Heart left ventricle (tissue), 16 donors: ENCODE measurements around the gene ARHGEF7. TPM values are rescaled to one million over a fixed set of nuclear protein-coding genes. Genes with fewer than 3 reads are reported as not detected.
"Not testable (repeated sequence)": the region's sequence is repeated elsewhere in the genome, so short reads cannot be mapped to it uniquely, and the experiment has no call there.

Experiments
- ATAC-seq, 4 donors: fragments of 200-7000 bp; cut with Tn5 transposase; one replicate each; pipeline ENCODE4 v1.9.1; 2020 to 2022; ENCODE audit warnings: moderate library complexity in 4 of 4, mild to moderate bottlenecking in 3 of 4, moderate number of reproducible peaks in 1 of 4
- DNase-seq, 5 donors: peaks; one replicate each; pipeline ENCODE4 v3.0.0-alpha.2; 2020
- H3K27ac ChIP-seq, 12 donors: fragments of 200-600 bp; sonication (generic) in 4 of 12; one replicate each; pipeline versions ENCODE4 v1.5.0 to v1.8.0; 2016 to 2022; ENCODE audit warnings: mild to moderate bottlenecking in 2 of 12
- H3K27me3 ChIP-seq, 9 donors: fragments of 200-600 bp; sonication (generic) in 2 of 9; one replicate each; pipeline versions ENCODE4 v1.5.1 to v1.8.0; 2016 to 2022; ENCODE audit warnings: mild to moderate bottlenecking in 3 of 9
- H3K36me3 ChIP-seq, 9 donors: fragments of 200-600 bp; sonication (generic) in 2 of 9; one replicate each; pipeline versions ENCODE4 v1.5.0 to v1.8.0; 2018 to 2022; ENCODE audit warnings: mild to moderate bottlenecking in 2 of 9
- H3K4me1 ChIP-seq, 12 donors: fragments of 200-600 bp; sonication (generic) in 4 of 12; one replicate each; pipeline versions ENCODE4 v1.5.0 to v1.8.0; 2016 to 2022; ENCODE audit warnings: mild to moderate bottlenecking in 3 of 12
- H3K4me3 ChIP-seq, 12 donors: fragments of 200-600 bp; sonication (generic) in 4 of 12; one replicate each; pipeline versions ENCODE4 v1.5.0 to v1.8.0; 2017 to 2022; ENCODE audit warnings: mild to moderate bottlenecking in 9 of 12, moderate library complexity in 4 of 12
- H3K9me3 ChIP-seq, 12 donors: fragments of 200-600 bp; sonication (generic) in 4 of 12; one replicate each; pipeline versions ENCODE4 v1.5.0 to v1.8.0; 2016 to 2022; ENCODE audit warnings: mild to moderate bottlenecking in 1 of 12
- CTCF ChIP-seq, 12 donors: fragments of 200-600 bp; sonication (generic) in 4 of 12; IDR thresholded peaks; one replicate each; pipeline versions ENCODE4 v1.5.0 to v1.8.0; 2018 to 2022; ENCODE audit warnings: antibody characterized with exemption in 12 of 12, mild to moderate bottlenecking in 5 of 12
- POLR2A ChIP-seq, 2 donors: fragments of 450-650 bp; IDR thresholded peaks; one replicate each; pipeline ENCODE4 v1.6.1; 2017; ENCODE audit warnings: antibody characterized with exemption in 2 of 2, mild to moderate bottlenecking in 2 of 2, moderate library complexity in 2 of 2
- WGBS, 4 donors: extraction: QIAGEN DNeasy Blood & Tissue Kit in 2 of 4; methylation state at CpG; one replicate each; pipeline versions ENCODE4 v1.1.5 to v1.1.7; 2013 to 2018; 5-methylcytosine and 5-hydroxymethylcytosine counted together
- intact Hi-C, 10 donors: fragments of 100-400 bp; cut with DNase I; formaldehyde crosslinking; loops; one replicate each; pipeline versions ENCODE4 v1.11.1 to v1.14.2; 2022
- polyA plus RNA-seq, 2 donors: library from polyadenylated mRNA; stranded (reverse); fragments of 200-250 nt; gene quantifications; one replicate each; pipeline ENCODE4 v1.2.3, GENCODE V29; 2013
- total RNA-seq, 9 donors: library from RNA; depleted of rRNA in 2 of 9; stranded (reverse); fragments of >200 nt in 2 of 9; fragmentation: NEBNext Ultra II Directional in 3 of 9; extraction: Animal tissue kit (Norgen Biotek cat#: 25700) in 3 of 9; gene quantifications; one replicate each; pipeline versions ENCODE4 v1.1.0 to v1.2.4, GENCODE V29; 2016 to 2023
- donor health status: ischemic (EF 13 %, LVEDD 7.1; RV severe dilation, severe dysfunction).
- donor health status: healthy with polysubstance abuse.
- donor health status: DM: no; HTN: yes; CAD: no.
- donor health status: DM: no; HTN: no; CAD: no.
- donor health status: ischemic (EF 25% LVEDD 6.9; RV normal size, moderate dysfunction).
- donor health status: ischemic (EF 25% LVEDD 5.7; RV mildly dilated, moderate dysfunction).
- donor health status: healthy.
- donor health status: DM: yes; HTN: yes; CAD: no.
- donor health status: ischemic (EF 35%, LVEDD 5.7; RV mildly dilated, moderate dysfunction).
- donor health status: nonischemic (EF 11% LVEDD 7.7; RV severe dilation, severe dysfunction).
- donor health status: DM: yes; HTN: yes; CAD: no.
- donor health status: PGD.
- donor health status: ischemic (EF 29% LVEDD 5.4; RV normal size, mild dysfunction).
- donor health status: nonischemic (EF 23%, LVEDD 6.1; RV moderate dilation, normal function).

Gene ARHGEF7
- total and polyA plus RNA-seq, 11 donors = 16.6 to 60.9 (median 37.5) TPM

- peak overlapping the region in 7 of 12 donors; percentile 57 to 78 (median 66) for H3K4me3 ChIP-seq
- intact Hi-C loops = loop anchor here (5.0 to 10.0 kb wide), 8 partner anchors 44 to 394 kb away; no protein-coding TSS in a partner anchor
- no peak overlapping the region for H3K27ac ChIP-seq
- peaks cover 0 to 13% (median 0%) of the 10 kb centered on the region in 12 donors for H3K4me1 ChIP-seq
- TF ChIP-seq CTCF (IDR thresholded peaks at IDR 0.05) = peak in 2 of 12 donors; percentile 3 to 4
- no peak for TF ChIP-seq POLR2A (IDR thresholded peaks at IDR 0.05)
- H3K27me3 ChIP-seq = peaks cover 0 to 28% (median 0%) of the 10 kb centered on the region in 9 donors
- H3K36me3 ChIP-seq = no peaks in the 10 kb centered on the region
- no peak for ATAC-seq
- no peak for DNase-seq
- 17 to 24% (median 23%) methylated on average over 2 of the region's 2 CpGs for WGBS, 4 donors
- H3K9me3 ChIP-seq = peaks cover 0 to 23% (median 6%) of the 10 kb centered on the region in 12 donors
Measured at GRCh38 chr13:111068009-111068350, 47.1 kb upstream of the ARHGEF7 start.

- intact Hi-C loops = loop anchor here in 2 of 10 donors (5.0 to 10.0 kb wide), 2 partner anchors 74 to 146 kb away; no protein-coding TSS in a partner anchor
- not testable (repeated sequence) for H3K36me3 ChIP-seq, DNase-seq, ATAC-seq, H3K4me3 ChIP-seq, H3K27ac ChIP-seq
- Histone ChIP-seq H3K9me3 (peaks cover 0 to 51% (median 27%) of the 10 kb centered on the region in 12 donors), H3K27me3 (peaks cover 0 to 17% (median 0%) of the 10 kb centered on the region in 9 donors), H3K4me1 (peaks cover 0 to 13% (median 0%) of the 10 kb centered on the region in 12 donors)
- peak in 1 of 12 donors; percentile 15 for TF ChIP-seq CTCF (IDR thresholded peaks at IDR 0.05)
- WGBS, 4 donors = 67 to 78% (median 70%) methylated on average over 4 of the region's 4 CpGs
Measured at GRCh38 chr13:111071120-111071519, 44.0 kb upstream of the ARHGEF7 start.

- intact Hi-C loops = loop anchor here in 2 of 10 donors (5.0 to 10.0 kb wide), 2 partner anchors 73 to 146 kb away; no protein-coding TSS in a partner anchor
- DNase-seq, H3K27ac ChIP-seq, H3K36me3 ChIP-seq, ATAC-seq, H3K4me3 ChIP-seq: not testable (repeated sequence)
- Histone ChIP-seq H3K9me3 (peaks cover 0 to 51% (median 27%) of the 10 kb centered on the region in 12 donors), H3K4me1 (peaks cover 0 to 12% (median 0%) of the 10 kb centered on the region in 12 donors), H3K27me3 (peaks cover 0 to 13% (median 0%) of the 10 kb centered on the region in 9 donors)
- 69 to 78% (median 72%) methylated on average over 7 of the region's 7 CpGs for WGBS, 4 donors
Measured at GRCh38 chr13:111071526-111071925, 43.6 kb upstream of the ARHGEF7 start.

DNA sequence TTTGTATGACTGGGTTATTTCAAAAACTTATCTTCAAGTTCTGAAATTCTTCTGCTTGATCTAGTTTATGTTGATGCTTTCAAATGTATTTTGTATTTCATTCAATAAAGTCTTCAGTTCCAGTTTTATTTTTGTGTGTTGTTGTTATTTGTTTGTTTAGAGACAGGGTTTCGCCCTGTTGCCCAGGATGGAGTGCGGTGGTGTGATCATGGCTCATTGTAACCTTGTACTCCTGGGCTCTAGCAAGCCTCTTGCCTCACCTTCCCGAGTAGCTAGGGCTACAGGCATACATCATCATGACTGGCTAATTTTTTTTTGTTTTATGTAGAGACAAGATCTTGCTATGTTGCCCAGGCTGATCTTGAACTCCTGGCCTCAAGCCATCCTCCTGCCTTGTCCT, 40.3 kb upstream of the ARHGEF7 start:
- Histone ChIP-seq H3K36me3 (no peaks in the 10 kb centered on the region), H3K27me3 (no peaks in the 10 kb centered on the region), H3K4me3 (no peak overlapping the region), H3K27ac (no peak overlapping the region), H3K4me1 (no peaks in the 10 kb centered on the region), H3K9me3 (peaks cover 0 to 51% (median 27%) of the 10 kb centered on the region in 12 donors)
- no peak for DNase-seq
- intact Hi-C loops = loop anchor here in 2 of 10 donors (5.0 to 10.0 kb wide), 2 partner anchors 70 to 142 kb away; no protein-coding TSS in a partner anchor
- ATAC-seq = no peak
- WGBS, 4 donors = 87 to 94% (median 89%) methylated on average over 3 of the region's 3 CpGs
- no peak for TF ChIP-seq CTCF (IDR thresholded peaks at IDR 0.05)
- TF ChIP-seq POLR2A (IDR thresholded peaks at IDR 0.05) = no peak
